Germinal center (tissue), 1 donor: ENCODE measurements around the gene ASPA.
"Not testable (repeated sequence)": the region's sequence is repeated elsewhere in the genome, so short reads cannot be mapped to it uniquely, and the experiment has no call there.

Experiments
- DNase-seq: peaks from one replicate; pipeline ENCODE4 v3.0.0; 2012; ENCODE audit warnings: mixed read lengths, low spot score

The ASPA gene

DNA sequence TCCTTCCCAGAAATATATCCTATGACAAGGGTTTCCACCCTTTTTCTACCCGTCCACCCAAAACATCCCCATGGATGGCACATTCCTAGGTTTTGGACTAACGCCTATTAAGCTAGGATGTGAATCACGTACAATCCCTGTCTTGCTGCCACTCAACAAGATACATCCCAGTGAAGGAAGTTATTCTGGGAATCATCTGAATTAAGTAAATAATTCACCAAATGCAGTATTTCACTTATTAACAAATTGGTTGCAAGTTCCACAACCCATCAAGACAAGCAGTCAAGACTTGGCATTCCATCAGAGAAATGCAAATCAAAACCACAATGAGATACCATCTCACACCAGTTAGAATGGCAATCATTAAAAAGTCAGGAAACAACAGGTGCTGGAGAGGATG lies 32.1 kb downstream of the ASPA start:
- no peak for DNase-seq

DNA sequence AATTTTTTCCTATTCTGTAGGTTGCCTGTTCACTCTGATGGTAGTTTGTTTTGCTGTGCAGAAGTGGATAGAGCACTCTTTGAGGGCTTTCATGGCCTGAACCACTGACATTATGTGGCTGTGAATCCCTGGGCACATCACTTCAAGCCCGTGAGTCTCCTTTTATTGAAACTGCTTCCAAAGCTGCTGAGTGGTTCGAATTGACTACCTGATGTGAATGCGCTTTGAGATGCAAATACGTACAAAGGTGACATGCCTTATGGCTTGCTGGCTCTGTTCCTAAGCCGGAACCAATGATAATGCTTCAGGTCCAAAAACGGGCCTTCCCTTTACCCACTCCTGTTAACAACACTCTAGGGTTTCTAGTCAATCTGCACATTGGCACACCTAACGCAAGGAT lies 34.3 kb downstream of the ASPA start:
- DNase-seq, result no peak

DNA sequence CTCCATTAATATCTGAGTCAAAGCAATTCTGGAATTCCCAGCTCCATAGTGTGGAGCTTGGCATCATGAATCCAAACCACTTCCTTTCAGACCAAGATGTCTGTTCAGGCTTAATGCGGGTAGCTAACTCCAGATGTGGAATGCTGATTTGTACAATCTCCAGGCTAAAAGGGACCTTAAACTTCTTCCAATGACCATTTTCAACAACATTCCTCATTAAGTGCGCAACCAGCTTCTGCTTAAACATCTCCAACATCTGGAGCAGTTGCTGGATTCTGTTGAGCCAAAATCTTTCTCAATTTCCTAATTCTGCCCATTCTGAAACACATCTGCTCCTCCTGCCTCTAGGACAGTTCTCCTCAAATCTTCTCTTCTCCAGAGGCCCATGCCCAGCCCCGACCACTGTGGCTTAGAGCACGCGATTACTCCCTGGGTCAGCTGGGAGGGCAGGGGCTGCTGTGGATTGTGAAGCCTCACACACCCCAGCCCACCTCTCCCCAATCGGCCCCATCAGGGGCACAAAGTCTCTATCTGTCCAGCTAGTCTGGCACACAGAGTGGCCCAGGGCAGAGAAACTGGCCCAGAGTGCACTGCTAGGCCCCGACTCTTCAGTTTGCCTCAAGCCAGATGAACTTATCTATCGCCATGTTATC lies 36.2 kb downstream of the ASPA start:
- DNase-seq, result no peak

DNA sequence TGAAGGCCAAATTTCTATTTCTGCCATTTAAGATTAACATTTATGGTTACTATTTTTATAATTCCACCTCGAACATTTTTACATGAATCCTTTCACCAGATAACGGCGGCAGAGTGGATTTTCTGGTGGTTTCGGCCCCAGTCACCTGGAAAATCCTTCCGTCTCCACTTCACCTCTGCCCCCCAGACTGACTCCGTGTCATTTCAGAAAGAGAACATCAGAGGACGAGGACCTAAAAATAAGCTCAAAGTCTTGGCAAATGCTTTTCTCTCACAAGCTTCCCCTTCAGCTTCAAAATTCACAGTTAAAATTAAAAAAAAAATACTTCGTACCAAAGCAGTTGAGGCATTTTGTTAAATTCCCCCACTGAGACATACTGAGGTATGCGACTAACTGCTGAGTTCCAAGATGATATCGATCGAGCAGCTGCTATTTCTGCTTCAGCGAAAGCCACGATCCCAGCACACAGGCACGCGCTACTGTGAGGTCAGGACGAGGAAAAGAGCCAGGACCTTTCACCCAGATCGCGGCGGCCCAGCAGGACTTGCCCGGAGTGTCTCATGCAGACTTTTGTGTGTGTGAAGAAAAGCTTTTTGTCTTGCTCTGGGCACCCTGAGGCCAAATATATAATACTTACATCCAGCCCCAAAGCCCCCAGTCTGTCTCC lies 36.8 kb downstream of the ASPA start:
- no peak for DNase-seq

DNA sequence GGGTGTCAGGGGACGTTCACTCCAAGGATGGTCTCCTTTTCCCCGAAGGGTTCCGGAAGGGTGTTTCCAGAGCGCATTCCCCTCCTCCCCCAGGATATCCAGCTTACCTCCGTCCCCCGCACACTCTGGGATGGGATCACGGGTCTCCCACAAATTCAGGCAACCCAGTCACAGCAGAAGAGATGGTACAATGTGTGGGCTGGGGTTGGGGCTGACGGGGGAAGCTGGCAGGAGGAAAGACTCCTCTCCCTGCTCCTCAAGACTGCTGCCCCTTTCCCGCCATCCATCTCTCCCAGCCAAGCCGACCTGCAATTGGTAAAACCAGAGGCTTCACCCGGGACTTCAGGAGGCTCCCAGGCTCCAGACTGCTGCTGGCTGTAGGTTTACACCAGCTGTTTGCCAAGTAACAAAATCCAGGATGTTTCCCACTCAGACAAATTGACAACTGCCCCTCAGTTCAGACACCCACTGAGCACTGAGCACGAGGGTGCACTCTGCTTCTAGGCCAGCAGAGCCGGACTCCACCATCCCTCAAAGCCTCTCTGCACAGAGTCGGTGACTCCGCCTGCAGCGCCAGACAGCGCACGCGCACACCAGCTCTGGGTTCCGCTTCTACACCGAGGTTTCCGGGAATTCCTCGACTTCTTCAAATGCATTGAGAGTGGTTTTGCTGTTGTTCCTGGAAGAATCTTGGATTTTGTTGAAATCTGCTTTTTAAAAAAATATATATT lies 37.7 kb downstream of the ASPA start:
- DNase-seq, result no peak

DNA sequence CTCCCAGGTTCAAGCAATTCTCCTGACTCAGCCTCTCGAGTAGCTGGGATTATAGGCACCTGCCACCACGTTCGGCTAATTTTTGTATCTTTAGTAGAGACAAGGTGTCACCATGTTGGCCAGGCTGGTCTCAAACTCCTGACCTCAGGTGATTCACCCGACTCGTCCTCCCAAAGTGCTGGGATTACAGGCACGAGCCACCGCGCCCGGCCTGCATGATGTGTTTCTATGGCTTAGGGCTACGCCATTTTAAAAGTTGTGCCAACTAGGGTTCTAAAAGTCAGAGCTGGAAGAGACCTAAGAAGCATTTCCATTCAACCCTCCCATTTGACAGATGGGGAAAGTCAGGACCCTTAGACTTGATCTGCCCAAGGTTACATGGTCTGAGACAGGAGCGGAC lies 38.4 kb downstream of the ASPA start:
- not testable (repeated sequence) for DNase-seq

DNA sequence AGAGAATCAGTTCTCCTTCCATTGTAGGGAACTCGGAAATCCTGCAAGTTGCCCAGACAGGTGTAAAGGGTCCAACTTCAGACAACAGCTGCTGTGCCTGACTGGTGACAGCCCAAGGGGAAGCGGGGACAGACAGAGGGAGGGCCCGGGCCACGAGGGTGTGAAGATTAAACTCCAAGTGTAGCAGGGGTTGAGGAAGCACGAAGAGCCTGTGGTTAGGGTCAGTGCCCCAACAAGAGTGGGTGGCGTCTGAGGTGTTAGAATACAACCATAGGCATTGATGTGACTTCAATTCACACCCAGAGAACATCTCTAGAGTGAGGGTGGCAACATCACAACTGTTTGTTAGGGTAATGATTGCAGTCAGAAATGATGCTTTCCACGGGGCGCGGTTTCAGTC lies 39.1 kb downstream of the ASPA start:
- DNase-seq, result no peak

DNA sequence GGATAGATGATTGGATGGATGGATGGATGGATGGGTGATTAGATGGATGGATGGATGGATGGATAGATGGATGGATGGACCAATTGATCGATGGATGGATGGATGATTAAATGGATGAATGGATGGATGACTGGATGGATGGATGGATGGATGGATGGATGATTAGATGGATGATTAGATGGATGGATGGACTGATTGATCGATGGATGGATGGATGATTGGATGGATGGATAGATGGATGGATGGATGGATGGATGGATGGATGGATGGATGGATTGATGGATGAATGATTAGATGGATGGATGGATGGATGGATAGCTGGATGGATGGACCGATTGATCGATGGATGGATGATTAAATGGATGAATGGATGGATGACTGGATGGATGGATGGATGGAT lies 43.7 kb downstream of the ASPA start:
- DNase-seq, result not testable (repeated sequence)

DNA sequence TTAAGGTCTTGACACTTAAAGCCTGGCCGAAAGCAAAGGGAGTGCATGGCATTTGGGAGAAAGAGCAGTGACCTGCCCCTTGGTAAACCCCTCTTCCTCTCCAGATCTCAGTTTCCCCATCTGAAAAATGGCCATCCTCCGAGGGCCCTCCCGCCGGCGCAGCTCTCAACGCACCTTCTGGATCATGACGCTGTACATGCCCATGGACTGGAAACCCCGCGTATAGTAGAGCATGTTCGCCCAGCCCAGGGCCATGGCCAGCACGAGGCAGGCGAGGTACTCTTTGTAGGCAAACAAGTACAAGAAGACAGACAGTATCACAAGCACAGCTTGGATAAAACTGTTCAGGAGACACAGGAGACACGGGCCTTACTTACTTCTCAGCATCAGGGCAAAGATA lies 48.2 kb downstream of the ASPA start:
- DNase-seq, result no peak

DNA sequence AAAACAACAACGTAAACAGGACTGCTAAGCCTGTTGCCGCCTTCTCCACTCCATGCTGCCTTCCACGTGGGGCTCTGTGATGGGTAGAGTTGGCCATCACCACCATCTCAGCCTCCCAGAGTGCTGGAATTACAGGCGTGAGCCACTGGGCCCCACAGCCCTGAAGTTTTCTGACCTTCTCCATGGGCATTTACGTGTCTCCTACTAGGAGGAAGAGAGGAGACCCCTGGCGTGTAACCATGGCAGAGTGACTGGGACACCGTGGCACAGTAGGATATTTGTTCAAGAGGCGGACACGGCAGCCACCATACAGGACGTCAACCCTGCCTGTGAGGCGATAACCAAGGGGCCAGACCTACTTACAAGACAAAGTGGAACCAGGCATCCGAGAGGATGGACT lies 50.7 kb downstream of the ASPA start:
- no peak for DNase-seq

DNA sequence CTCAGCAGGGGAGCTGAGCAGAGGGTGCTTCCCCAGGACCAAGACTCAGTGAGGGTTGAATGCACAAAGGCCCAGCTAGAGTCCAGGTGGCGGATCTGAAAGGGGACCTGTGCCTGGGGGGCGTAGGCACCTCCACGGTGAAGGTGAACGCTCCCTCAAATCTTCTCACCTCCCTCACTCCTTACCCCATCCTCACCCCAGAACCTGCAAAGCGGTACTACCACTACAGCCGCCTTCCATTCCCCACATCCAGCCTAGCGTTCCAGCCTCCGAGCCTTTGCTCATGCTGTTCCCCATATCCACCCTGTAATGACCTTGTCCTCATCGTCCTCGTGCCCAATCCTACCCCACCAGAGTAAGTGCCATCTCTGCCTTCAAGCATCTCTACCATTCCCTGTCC lies 51.2 kb downstream of the ASPA start:
- no peak for DNase-seq

DNA sequence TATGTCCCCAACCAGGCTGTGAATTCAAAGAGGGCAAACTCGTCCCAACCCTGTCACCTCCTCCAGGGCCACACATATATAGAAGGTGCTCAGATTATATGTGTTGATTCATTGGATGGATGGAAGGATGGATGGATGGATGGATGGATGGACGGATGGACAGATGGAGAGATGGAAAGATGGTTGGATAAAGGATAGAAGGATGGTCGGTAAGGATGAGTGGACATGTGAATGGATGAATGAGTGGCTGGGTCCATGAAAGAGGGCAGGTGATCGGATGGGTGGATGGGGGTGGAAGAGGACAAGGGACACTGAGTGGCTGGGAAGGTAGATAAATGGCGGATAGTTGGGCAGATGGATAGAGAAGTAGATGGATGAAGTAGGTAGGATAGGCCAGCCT lies 51.7 kb downstream of the ASPA start:
- DNase-seq, result no peak

DNA sequence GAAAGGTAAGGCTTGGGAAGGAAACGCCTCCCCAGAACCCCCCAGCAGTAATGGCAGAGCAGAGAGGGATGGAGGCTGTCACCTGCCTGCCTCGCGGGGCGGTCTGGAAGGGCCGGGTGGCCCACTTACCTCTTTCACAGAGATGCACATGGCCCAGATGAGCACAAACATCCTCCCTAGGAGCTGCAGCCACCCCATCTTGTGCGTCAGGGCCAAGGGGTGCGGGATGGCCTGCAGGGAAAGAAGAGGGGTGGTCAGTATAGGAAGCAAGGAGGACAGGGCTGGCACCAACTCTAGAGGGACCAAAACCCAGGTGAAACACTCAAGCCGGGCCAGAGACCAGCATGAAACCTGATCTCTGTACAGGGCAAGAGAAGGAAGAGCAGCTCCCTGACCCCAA lies 52.1 kb downstream of the ASPA start:
- DNase-seq, result no peak

DNA sequence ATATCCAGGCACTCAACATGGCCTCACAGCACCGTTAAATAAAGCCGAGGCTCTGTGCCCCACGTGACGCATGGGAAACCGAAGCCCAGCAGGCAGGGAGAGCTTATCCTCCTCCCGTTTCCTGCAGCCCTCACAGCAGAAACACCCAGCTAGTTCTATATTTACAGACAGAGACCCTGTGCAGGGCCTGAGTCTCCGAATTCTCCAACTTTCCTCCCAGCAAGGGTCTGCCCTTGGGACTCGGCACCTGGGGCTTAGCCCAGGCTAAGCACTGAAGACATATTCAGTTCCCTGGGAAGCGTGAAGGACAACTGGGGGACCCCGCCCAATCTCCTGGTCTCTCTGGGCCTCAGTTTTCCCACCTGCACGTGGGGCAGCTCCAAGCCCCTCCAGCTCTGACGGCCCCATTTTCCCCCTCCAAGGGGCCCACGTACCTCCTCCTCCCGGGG lies 52.6 kb downstream of the ASPA start:
- DNase-seq, result no peak

DNA sequence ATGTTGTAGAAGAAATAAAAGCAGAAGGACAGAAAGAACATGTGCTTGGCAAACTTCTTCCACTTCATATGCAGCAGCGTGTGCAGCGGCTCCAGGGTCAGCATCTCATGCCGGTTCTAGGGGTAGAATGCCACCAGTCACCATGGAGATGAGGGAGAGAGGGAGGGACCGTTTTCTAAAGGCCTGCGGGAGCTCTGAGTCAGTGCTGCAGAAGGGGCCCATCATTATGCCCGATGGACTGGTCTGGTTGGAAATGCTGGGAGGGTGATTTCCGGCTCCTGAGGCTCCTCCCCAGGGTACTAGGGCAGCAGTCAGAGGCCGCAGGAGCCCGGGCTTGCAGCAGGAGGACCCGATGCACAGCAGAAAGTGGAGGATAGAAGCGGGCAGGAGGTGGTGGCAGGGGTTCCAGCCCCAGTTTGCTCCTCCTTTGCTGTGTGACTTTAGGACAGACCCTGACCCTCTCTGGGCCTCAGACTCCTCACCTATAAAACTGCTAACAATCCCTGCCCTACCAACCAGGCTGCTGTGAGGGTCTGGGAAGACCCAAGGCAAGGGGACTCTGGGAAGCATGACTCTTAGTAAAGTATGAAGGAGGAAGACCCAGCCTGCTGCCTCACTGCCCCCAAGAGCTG lies 53.2 kb downstream of the ASPA start:
- DNase-seq, result no peak

DNA sequence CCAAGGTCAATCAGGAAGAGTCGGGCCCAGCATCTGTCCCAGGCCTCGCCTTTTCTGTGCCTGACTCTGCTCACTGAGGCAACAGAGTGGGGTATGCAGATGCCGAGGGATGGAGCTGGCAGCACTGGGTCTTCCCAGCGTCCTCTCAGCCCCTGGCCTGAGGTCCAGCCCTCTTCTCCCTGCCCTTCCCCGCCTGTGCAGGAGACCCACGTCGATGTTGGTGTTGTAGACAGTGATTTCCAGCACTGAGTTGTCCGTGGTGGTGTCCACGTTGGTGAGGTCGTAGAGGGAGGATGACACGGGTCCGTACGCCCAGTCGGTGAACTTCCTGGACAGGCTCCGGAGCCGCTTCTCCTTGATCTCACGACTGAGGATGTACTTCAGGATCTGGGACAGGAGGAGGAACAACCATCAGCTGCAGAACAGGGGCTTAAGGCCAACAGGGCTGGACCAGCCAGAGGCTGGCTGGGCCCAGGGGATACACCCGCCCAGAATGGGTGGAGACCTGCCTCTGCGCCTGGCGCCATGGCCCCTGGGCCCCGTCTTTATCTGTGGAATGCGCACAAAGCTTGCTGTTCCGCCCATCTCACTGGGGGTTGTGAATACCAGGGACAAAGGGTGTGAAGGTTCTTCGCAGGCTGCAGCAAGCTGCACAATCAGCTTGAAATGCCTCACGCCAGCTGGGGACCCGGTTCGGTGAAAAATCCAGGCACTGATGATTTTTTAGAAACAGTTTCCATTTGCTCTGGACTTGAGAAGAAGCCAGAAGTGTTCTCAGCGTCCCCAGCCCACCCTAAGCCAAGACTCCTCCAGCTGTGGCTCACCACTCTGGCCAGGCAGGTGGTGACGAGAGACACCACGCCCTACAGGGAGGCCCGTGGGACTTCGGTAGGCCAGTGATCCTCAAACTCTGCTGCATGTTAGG lies 54.3 kb downstream of the ASPA start:
- DNase-seq, result no peak

DNA sequence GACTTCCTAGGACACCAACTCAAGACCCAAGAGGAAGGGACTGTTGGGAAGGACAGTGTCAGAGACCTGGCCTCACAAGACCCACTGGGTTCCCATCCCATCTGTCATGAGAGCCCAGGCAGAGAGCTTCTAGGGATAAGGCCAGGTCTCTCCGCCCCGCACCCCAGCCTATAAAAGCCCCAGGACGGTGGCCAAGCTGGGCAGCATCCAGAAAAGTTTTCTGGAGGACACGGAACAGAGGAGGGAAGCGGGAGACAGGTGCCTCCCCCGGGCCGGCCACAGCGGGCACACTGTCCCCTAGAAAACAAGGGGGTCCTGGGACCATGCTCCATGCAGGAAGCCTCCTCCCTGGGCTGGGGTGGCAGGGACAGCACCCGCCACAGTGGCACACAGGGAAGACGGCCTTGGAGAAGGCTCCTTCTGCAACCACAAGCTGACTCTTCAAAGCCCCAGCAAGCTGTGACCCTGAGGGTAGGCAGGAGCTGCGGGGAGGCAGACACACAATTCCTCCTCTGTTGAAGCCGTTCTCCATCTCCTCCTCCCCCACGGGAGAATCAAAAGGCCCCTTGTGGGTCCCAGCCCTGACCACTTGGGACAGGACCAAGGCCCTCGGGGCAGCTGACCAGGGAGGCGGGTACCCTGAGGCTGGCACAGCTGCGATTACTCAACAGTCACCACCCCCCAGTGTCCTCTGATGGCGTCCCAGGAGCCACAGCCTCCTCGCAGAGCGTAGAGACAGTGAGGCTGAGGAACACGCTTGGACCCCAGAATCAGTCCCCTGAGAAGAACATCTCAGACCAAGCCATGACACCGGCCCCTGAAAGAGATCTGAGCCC lies 55.7 kb downstream of the ASPA start:
- no peak for DNase-seq

DNA sequence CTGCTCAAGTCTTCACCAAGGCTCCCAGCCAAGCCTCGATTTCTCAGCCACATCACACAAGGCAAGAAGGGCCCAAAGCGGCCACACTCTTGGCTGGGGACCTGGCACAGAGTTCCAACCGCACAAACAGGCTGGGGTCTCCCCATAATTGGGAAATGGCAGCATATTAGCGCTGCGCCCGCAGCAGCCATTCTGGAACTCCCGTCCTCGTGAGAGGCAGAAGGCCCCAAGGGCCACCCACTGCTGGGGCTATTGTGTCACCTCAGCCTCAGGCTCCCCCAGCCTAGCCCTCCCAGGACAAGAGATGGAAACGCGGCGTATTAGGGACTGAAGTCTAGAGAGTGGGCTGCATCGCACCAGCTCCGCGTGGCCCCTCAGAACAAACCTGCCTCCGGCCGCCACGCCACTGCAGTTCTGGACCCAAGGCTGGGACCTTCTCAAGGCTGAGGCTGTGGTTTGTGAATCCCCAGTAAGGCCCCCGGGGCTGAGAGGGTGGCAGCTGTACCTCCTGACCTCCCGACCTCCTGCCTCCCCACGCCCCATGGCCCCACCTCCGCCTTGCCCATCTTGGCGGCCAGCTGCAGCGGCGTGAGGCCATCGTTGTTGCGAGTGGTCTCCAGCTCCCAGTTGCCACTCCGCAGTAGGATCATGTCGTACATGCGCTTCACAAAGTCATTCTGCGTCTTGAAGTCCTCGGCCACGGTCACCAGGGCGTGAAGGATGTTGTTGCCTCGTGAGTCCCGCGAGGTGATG lies 56.5 kb downstream of the ASPA start:
- no peak for DNase-seq

DNA sequence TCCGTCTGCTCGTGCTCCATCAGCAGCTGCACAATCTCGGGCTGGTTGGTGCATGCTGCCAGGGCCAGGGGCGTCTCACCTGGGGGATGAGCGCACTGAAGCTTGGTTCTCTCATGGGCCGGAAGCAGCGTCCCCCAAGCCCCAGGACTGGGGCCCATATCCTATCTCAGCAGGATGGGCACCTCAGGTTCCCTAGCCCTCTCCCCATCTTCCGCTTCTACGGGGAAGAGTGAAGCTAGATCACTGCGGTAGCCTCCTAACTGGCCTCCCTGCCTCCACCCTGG lies 57.0 kb downstream of the ASPA start:
- DNase-seq, result no peak

DNA sequence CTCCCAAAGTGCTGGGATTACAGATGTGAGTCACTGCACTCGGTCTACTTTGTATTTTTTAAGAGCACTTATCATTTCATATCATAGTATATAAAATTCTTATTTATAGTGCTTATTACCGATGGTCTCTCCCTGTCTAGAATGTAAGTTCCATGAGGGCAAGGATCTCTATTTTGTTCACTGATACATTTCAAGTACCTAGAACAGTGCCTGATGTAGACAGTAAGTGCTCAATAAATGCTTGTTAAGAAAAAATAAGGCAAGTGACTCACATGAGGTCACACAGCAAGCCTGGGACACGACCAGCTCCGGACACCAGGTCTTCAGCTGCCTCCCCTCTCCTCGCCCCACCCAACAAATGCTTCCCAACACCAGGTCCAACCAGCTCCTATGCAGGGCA lies 58.0 kb downstream of the ASPA start:
- DNase-seq, result no peak

DNA sequence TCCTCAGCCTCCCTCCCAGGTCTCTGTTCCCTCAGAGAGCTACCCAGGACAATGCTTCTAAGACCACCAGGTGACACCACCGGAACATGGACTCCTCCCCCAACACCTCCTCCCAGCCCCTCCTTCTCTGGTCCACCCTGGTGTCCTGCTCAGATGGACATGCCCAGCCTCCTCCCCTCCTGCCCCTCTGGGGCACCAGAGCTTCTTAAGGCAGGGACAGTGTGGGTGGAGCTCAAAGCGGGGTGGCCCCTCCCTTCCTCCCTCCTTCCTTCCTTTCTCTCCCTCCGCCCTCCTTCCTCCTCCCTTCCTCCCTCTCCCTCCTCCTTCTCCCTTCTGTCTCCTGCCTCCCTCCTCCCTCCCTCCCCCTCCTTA lies 59.1 kb downstream of the ASPA start:
- DNase-seq, result peak; percentile 32
